T-helper 17 cell (primary cell): Measurements from ENCODE around the gene COBL. TPM values are rescaled to one million over a fixed set of nuclear protein-coding genes. Genes with fewer than 3 reads are reported as not detected.

Experiments
- ATAC-seq: fragments of 150-1000 bp; cut with Tn5 transposase; 2 replicates; pipeline ENCODE4 v1.10.0; 2021; ENCODE audit warnings: mild to moderate bottlenecking, moderate library complexity
- DNase-seq, 3 donors: peaks; one replicate each; pipeline versions ENCODE4 v3.0.0 to v3.0.0-alpha.2; 2020 to 2021
- H3K9me3 ChIP-seq: one replicate; pipeline ENCODE4 v1.7.0; 2013; ENCODE audit warnings: low read length, mild to moderate bottlenecking; ENCODE audit not compliant: control insufficient read depth, poor library complexity, severe bottlenecking
- H3K27ac Mint-ChIP-seq: one replicate; pipeline ENCODE4 v1.8.0; 2022; ENCODE audit warnings: mild to moderate bottlenecking, moderate library complexity, mixed read lengths
- H3K27me3 Mint-ChIP-seq: one replicate; pipeline ENCODE4 v1.8.0; 2022; ENCODE audit warnings: mixed read lengths
- H3K36me3 Mint-ChIP-seq: one replicate; pipeline ENCODE4 v1.8.0; 2022; ENCODE audit warnings: low read depth, mixed read lengths
- H3K4me1 Mint-ChIP-seq: one replicate; pipeline ENCODE4 v1.8.0; 2022; ENCODE audit warnings: mild to moderate bottlenecking, mixed read lengths
- H3K4me3 Mint-ChIP-seq: one replicate; pipeline ENCODE4 v1.8.0; 2022; ENCODE audit warnings: mild to moderate bottlenecking, moderate library complexity, mixed read lengths
- total RNA-seq, 4 donors: library from RNA in 2 of 4; stranded (reverse) in 2 of 4; gene quantifications; one replicate each; pipeline ENCODE4 v1.2.3 and lab custom pipeline; 2022 to 2026

The COBL gene
- total RNA-seq, 2 donors from 2014 or later, result not detected

- Mint-ChIP-seq H3K27ac (no peak overlapping the region), H3K27me3 (peaks cover 39% of the 10 kb centered on the region), H3K4me1 (peaks cover 2% of the 10 kb centered on the region), H3K36me3 (no peaks in the 10 kb centered on the region), H3K4me3 (no peak overlapping the region)
- no peak for DNase-seq
- no peak for ATAC-seq
- no peaks in the 10 kb centered on the region for H3K9me3 ChIP-seq
Measured at GRCh38 chr7:51318001-51318400, 1.4 kb upstream of the COBL start.

- Mint-ChIP-seq H3K27ac (no peak overlapping the region), H3K4me3 (peak overlapping the region; percentile 55), H3K4me1 (peaks cover 2% of the 10 kb centered on the region), H3K27me3 (peaks cover 39% of the 10 kb centered on the region), H3K36me3 (no peaks in the 10 kb centered on the region)
- DNase-seq (no peak), ATAC-seq (no peak)
- no peaks in the 10 kb centered on the region for H3K9me3 ChIP-seq
Measured at GRCh38 chr7:51317582-51317910, 937 bp upstream of the COBL start.

- DNase-seq (no peak), ATAC-seq (no peak)
- peaks cover 39% of the 10 kb centered on the region for H3K27me3 Mint-ChIP-seq
- no peak overlapping the region for H3K4me3 Mint-ChIP-seq
- H3K4me1 Mint-ChIP-seq, result peaks cover 2% of the 10 kb centered on the region
- no peaks in the 10 kb centered on the region for H3K9me3 ChIP-seq
- no peak overlapping the region for H3K27ac Mint-ChIP-seq
- H3K36me3 Mint-ChIP-seq, result no peaks in the 10 kb centered on the region
Measured at GRCh38 chr7:51316262-51316665, 345 bp downstream of the COBL start.

GRCh38 chr7:51315393-51316261 is 982 bp downstream of the COBL start:
- Mint-ChIP-seq H3K4me3 (peak overlapping the region; percentile 58), H3K4me1 (peaks cover 2% of the 10 kb centered on the region), H3K27ac (no peak overlapping the region), H3K36me3 (no peaks in the 10 kb centered on the region), H3K27me3 (peaks cover 39% of the 10 kb centered on the region)
- ATAC-seq, result no peak
- no peak for DNase-seq
- no peaks in the 10 kb centered on the region for H3K9me3 ChIP-seq

GRCh38 chr7:51314726-51315125 is 1.9 kb downstream of the COBL start:
- H3K4me1 Mint-ChIP-seq, result no peaks in the 10 kb centered on the region
- peak overlapping the region; percentile 12 for H3K4me3 Mint-ChIP-seq
- no peaks in the 10 kb centered on the region for H3K36me3 Mint-ChIP-seq
- no peak overlapping the region for H3K27ac Mint-ChIP-seq
- DNase-seq, result no peak
- no peak for ATAC-seq
- no peaks in the 10 kb centered on the region for H3K9me3 ChIP-seq
- peaks cover 46% of the 10 kb centered on the region for H3K27me3 Mint-ChIP-seq

GRCh38 chr7:51313738-51314425 is 2.7 kb downstream of the COBL start:
- DNase-seq (no peak), ATAC-seq (no peak)
- H3K4me1 Mint-ChIP-seq, result no peaks in the 10 kb centered on the region
- no peaks in the 10 kb centered on the region for H3K9me3 ChIP-seq
- H3K27me3 Mint-ChIP-seq, result peaks cover 52% of the 10 kb centered on the region
- H3K36me3 Mint-ChIP-seq, result no peaks in the 10 kb centered on the region
- no peak overlapping the region for H3K4me3 Mint-ChIP-seq
- H3K27ac Mint-ChIP-seq, result no peak overlapping the region

GRCh38 chr7:51312951-51313737 is 3.5 kb downstream of the COBL start:
- Mint-ChIP-seq H3K27me3 (peaks cover 53% of the 10 kb centered on the region), H3K4me1 (no peaks in the 10 kb centered on the region), H3K4me3 (no peak overlapping the region), H3K36me3 (no peaks in the 10 kb centered on the region), H3K27ac (no peak overlapping the region)
- H3K9me3 ChIP-seq, result no peaks in the 10 kb centered on the region
- DNase-seq (no peak), ATAC-seq (no peak)

- Mint-ChIP-seq H3K36me3 (no peaks in the 10 kb centered on the region), H3K27me3 (peaks cover 45% of the 10 kb centered on the region), H3K4me3 (no peak overlapping the region), H3K4me1 (no peaks in the 10 kb centered on the region), H3K27ac (no peak overlapping the region)
- ATAC-seq (no peak), DNase-seq (no peak)
- H3K9me3 ChIP-seq, result no peaks in the 10 kb centered on the region
Measured at GRCh38 chr7:51311166-51311565, 5.4 kb downstream of the COBL start.

- no peaks in the 10 kb centered on the region for H3K9me3 ChIP-seq
- peaks cover 40% of the 10 kb centered on the region for H3K27me3 Mint-ChIP-seq
- H3K36me3 Mint-ChIP-seq, result no peaks in the 10 kb centered on the region
- no peak overlapping the region for H3K4me3 Mint-ChIP-seq
- no peak overlapping the region for H3K27ac Mint-ChIP-seq
- DNase-seq (no peak), ATAC-seq (no peak)
- H3K4me1 Mint-ChIP-seq, result no peaks in the 10 kb centered on the region
Measured at GRCh38 chr7:51310131-51310583, 6.5 kb downstream of the COBL start.

- ATAC-seq (no peak), DNase-seq (no peak)
- H3K4me3 Mint-ChIP-seq, result no peak overlapping the region
- peaks cover 34% of the 10 kb centered on the region for H3K27me3 Mint-ChIP-seq
- no peak overlapping the region for H3K27ac Mint-ChIP-seq
- no peaks in the 10 kb centered on the region for H3K36me3 Mint-ChIP-seq
- H3K4me1 Mint-ChIP-seq, result no peaks in the 10 kb centered on the region
- H3K9me3 ChIP-seq, result no peaks in the 10 kb centered on the region
Measured at GRCh38 chr7:51309361-51310130, 7.1 kb downstream of the COBL start.

GRCh38 chr7:51308696-51309095 is 7.9 kb downstream of the COBL start:
- DNase-seq, result no peak
- H3K9me3 ChIP-seq, result no peaks in the 10 kb centered on the region

GRCh38 chr7:51308265-51308664 is 8.3 kb downstream of the COBL start:
- Mint-ChIP-seq H3K36me3 (no peaks in the 10 kb centered on the region), H3K4me1 (no peaks in the 10 kb centered on the region), H3K27ac (no peak overlapping the region), H3K27me3 (peaks cover 22% of the 10 kb centered on the region), H3K4me3 (no peak overlapping the region)
- ATAC-seq, result no peak
- no peak for DNase-seq
- no peaks in the 10 kb centered on the region for H3K9me3 ChIP-seq

More at GRCh38 chr7:51308696-51309095, 7.9 kb downstream of the COBL start:
- H3K4me3 Mint-ChIP-seq, result no peak overlapping the region
- peaks cover 25% of the 10 kb centered on the region for H3K27me3 Mint-ChIP-seq
- no peaks in the 10 kb centered on the region for H3K4me1 Mint-ChIP-seq
- H3K36me3 Mint-ChIP-seq, result no peaks in the 10 kb centered on the region
- H3K27ac Mint-ChIP-seq, result no peak overlapping the region
- no peak for ATAC-seq
